Parathyroid adenoma (tissue), 2 donors: ENCODE data around the gene BANF1.

Experiments used
- H2AFZ ChIP-seq: fragments of 300-600 bp; sonication (generic); one replicate; pipeline ENCODE4 v1.7.0; 2017; ENCODE audit warnings: antibody characterized with exemption, mild to moderate bottlenecking
- H3K27ac ChIP-seq: fragments of 300-600 bp; sonication (generic); one replicate; pipeline ENCODE4 v1.7.0; 2017
- H3K27me3 ChIP-seq: fragments of 300-600 bp; sonication (generic); one replicate; pipeline ENCODE4 v1.7.0; 2017; ENCODE audit warnings: low read length; ENCODE audit not compliant: control insufficient read depth, insufficient read depth
- H3K36me3 ChIP-seq: fragments of 300-600 bp; sonication (generic); one replicate; pipeline ENCODE4 v1.7.0; 2017; ENCODE audit warnings: low read length; ENCODE audit not compliant: control insufficient read depth, insufficient read depth
- H3K4me1 ChIP-seq: fragments of 300-600 bp; sonication (generic); one replicate; pipeline ENCODE4 v1.7.0; 2017; ENCODE audit warnings: control low read depth
- H3K4me2 ChIP-seq: fragments of 300-600 bp; sonication (generic); one replicate; pipeline ENCODE4 v1.7.0; 2017; ENCODE audit warnings: low read length
- H3K4me3 ChIP-seq: fragments of 300-600 bp; sonication (generic); one replicate; pipeline ENCODE4 v1.7.0; 2017; ENCODE audit warnings: low read depth, low read length
- H3K79me2 ChIP-seq: fragments of 300-600 bp; sonication (generic); one replicate; pipeline ENCODE4 v1.7.0; 2017; ENCODE audit warnings: control low read depth
- H3K9ac ChIP-seq: fragments of 300-600 bp; sonication (generic); one replicate; pipeline ENCODE4 v1.7.0; 2017; ENCODE audit warnings: mild to moderate bottlenecking
- H3K9me3 ChIP-seq: fragments of 300-600 bp; sonication (generic); one replicate; pipeline ENCODE4 v1.7.0; 2017; ENCODE audit warnings: low read length; ENCODE audit not compliant: control insufficient read depth
- TF ChIP-seq, protein P1 (sequence below): fragments of 300-600 bp; sonication (generic); IDR thresholded peaks from one replicate; pipeline ENCODE4 v1.7.0; 2017; ENCODE audit warnings: antibody characterized with exemption, mild to moderate bottlenecking
- donor health status: primary hyperparathyroidism.

The BANF1 gene

DNA sequence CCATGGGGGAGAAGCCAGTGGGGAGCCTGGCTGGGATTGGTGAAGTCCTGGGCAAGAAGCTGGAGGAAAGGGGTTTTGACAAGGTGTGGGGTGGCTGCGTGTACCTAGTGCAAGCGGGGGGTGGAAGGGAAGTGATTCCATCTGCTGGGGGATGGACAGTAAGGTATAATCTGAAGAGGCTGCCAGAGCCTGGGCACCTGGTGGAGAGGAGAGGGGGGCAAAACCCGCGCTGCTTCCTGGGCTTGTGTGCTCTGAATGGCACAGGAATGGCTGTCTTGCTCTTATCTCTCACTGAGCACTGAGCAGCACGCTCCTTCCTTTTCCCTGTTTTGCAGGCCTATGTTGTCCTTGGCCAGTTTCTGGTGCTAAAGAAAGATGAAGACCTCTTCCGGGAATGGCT, 988 bp downstream of the BANF1 start:
- no peak overlapping the region for H3K9ac ChIP-seq

GRCh38 chr11:66004186-66004585, 1.9 kb downstream of the BANF1 start:
- no peak overlapping the region for H2AFZ ChIP-seq
- H3K79me2 ChIP-seq: peaks cover 2% of the 10 kb centered on the region
- no peak overlapping the region for H3K4me3 ChIP-seq
- H3K9me3 ChIP-seq: no peaks in the 10 kb centered on the region
- no peak overlapping the region for H3K27ac ChIP-seq
- H3K9ac ChIP-seq: no peak overlapping the region
- no peaks in the 10 kb centered on the region for H3K36me3 ChIP-seq
- no peaks in the 10 kb centered on the region for H3K4me1 ChIP-seq
- H3K4me2 ChIP-seq: no peak overlapping the region
- no peaks in the 10 kb centered on the region for H3K27me3 ChIP-seq
- TF ChIP-seq, protein P1, sequence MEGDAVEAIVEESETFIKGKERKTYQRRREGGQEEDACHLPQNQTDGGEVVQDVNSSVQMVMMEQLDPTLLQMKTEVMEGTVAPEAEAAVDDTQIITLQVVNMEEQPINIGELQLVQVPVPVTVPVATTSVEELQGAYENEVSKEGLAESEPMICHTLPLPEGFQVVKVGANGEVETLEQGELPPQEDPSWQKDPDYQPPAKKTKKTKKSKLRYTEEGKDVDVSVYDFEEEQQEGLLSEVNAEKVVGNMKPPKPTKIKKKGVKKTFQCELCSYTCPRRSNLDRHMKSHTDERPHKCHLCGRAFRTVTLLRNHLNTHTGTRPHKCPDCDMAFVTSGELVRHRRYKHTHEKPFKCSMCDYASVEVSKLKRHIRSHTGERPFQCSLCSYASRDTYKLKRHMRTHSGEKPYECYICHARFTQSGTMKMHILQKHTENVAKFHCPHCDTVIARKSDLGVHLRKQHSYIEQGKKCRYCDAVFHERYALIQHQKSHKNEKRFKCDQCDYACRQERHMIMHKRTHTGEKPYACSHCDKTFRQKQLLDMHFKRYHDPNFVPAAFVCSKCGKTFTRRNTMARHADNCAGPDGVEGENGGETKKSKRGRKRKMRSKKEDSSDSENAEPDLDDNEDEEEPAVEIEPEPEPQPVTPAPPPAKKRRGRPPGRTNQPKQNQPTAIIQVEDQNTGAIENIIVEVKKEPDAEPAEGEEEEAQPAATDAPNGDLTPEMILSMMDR: no peak

More for the DNA sequence above, 988 bp downstream of the BANF1 start:
- Histone ChIP-seq H3K36me3 (no peaks in the 10 kb centered on the region), H3K27me3 (no peaks in the 10 kb centered on the region), H3K27ac (peak overlapping the region; percentile 90), H3K4me3 (peak overlapping the region; percentile 93), H2AFZ (no peak overlapping the region), H3K4me1 (no peaks in the 10 kb centered on the region), H3K9me3 (no peaks in the 10 kb centered on the region), H3K79me2 (peaks cover 2% of the 10 kb centered on the region), H3K4me2 (peak overlapping the region; percentile 75)
- TF ChIP-seq, protein P1: no peak

GRCh38 chr11:66006134-66006890, 4.0 kb downstream of the BANF1 start:
- Histone ChIP-seq H3K27me3 (no peaks in the 10 kb centered on the region), H3K79me2 (no peaks in the 10 kb centered on the region), H3K36me3 (no peaks in the 10 kb centered on the region), H2AFZ (no peak overlapping the region), H3K27ac (no peak overlapping the region), H3K9me3 (no peaks in the 10 kb centered on the region), H3K4me3 (no peak overlapping the region), H3K4me2 (no peak overlapping the region), H3K4me1 (no peaks in the 10 kb centered on the region), H3K9ac (no peak overlapping the region)
- TF ChIP-seq, protein P1: no peak

- Histone ChIP-seq H3K27ac (no peak overlapping the region), H3K4me2 (no peak overlapping the region), H3K36me3 (no peaks in the 10 kb centered on the region), H3K79me2 (no peaks in the 10 kb centered on the region), H3K27me3 (no peaks in the 10 kb centered on the region), H2AFZ (no peak overlapping the region), H3K4me1 (peaks cover 3% of the 10 kb centered on the region), H3K9ac (no peak overlapping the region), H3K4me3 (no peak overlapping the region), H3K9me3 (no peaks in the 10 kb centered on the region)
- TF ChIP-seq, protein P1: no peak
Measured at GRCh38 chr11:66006891-66007176, 4.5 kb downstream of the BANF1 start.

DNA sequence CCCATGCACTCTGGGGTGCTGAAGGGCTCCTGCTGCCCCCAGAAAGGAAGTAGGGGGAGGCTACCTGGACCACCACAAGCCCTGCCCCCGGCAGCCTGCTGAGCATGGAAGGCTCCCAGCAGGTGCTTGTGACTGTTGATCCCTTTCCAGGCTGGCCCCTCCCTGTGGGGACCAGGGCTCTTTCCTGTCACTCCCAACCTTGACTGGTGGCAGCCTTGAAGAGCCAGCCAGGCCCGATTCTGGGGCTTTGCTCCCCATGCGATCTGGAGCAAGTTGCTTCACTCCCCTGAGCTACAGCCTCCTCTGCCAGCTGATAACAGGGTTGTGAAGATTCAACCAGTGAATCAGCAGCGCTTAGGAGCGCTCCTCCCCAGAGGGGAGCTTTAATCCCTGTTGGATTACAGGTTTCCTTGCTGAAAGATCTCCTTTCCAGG, 4.9 kb downstream of the BANF1 start:
- Histone ChIP-seq H3K27me3 (no peaks in the 10 kb centered on the region), H3K4me3 (no peak overlapping the region), H3K36me3 (no peaks in the 10 kb centered on the region), H3K79me2 (no peaks in the 10 kb centered on the region), H3K27ac (no peak overlapping the region), H3K4me2 (no peak overlapping the region), H3K4me1 (peaks cover 3% of the 10 kb centered on the region), H3K9me3 (no peaks in the 10 kb centered on the region), H3K9ac (no peak overlapping the region), H2AFZ (no peak overlapping the region)
- TF ChIP-seq, protein P1: no peak
